Right atrium auricular region (tissue), 2 donors: ENCODE measurements around the gene HS3ST5. TPM values are rescaled to one million over a fixed set of nuclear protein-coding genes. Genes with fewer than 3 reads are reported as not detected.

ENCODE experiments used
- DNase-seq: peaks from one replicate; pipeline ENCODE4 v3.0.0-alpha.2; 2019; ENCODE audit warnings: low spot score
- H3K27ac ChIP-seq, 2 donors: fragments of 200-600 bp; sonication (generic); 1 replicate in 1 of 2; 2 replicates in 1 of 2; pipeline ENCODE4 v1.5.1; 2016 to 2019
- H3K27me3 ChIP-seq, 2 donors: fragments of 200-600 bp; sonication (generic); one replicate each; pipeline versions ENCODE4 v1.5.1 to v1.6.0; 2017 to 2019
- H3K36me3 ChIP-seq: fragments of 200-600 bp; sonication (generic); one replicate; pipeline ENCODE4 v1.5.1; 2016
- H3K4me1 ChIP-seq, 2 donors: fragments of 200-600 bp; sonication (generic); one replicate each; pipeline versions ENCODE4 v1.5.1 to v1.6.0; 2017 to 2019
- H3K4me3 ChIP-seq, 2 donors: fragments of 200-600 bp; sonication (generic); 1 replicate in 1 of 2; 2 replicates in 1 of 2; pipeline ENCODE4 v1.5.1; 2017 to 2019; ENCODE audit warnings: mild to moderate bottlenecking in 1 of 2, moderate library complexity in 1 of 2
- H3K9me3 ChIP-seq, 2 donors: fragments of 200-600 bp; sonication (generic); one replicate each; pipeline ENCODE4 v1.5.1; 2019
- total RNA-seq, 2 donors: library from RNA; depleted of rRNA; stranded (reverse); fragments of >200 nt; gene quantifications; one replicate each; pipeline ENCODE4 v1.1.0, GENCODE V29; 2016
- TF ChIP-seq, protein P1 (sequence below), 2 donors: fragments of 200-600 bp; sonication (generic); IDR thresholded peaks; one replicate each; pipeline ENCODE4 v1.5.1; 2019; ENCODE audit warnings: antibody characterized with exemption in 2 of 2

HS3ST5 gene
- total RNA-seq, 2 donors from 2014 or later = not detected

DNA sequence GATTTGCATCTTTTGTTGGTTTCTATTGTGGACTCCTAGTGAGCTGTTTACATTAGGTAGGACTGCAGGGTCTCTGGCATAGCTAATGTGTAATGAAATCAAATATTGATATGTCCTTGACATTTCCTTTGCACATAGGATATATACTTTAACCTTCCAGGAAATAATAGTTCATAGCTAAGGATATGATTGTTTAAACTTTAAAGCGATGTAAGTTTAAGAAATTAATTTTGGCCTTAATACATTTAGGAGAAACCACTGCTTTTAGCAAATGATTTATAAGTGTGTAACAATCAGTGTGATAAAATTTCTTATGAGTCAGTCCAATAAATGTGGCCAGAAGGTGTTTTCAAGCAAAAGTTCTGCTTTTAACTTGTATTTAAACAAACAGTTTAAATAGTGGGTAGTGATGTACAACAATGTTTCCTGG lies 171.8 kb downstream of the HS3ST5 start:
- Histone ChIP-seq H3K36me3 (no peaks in the 10 kb centered on the region), H3K4me1 (no peaks in the 10 kb centered on the region), H3K4me3 (no peak overlapping the region), H3K27me3 (no peaks in the 10 kb centered on the region), H3K9me3 (no peaks in the 10 kb centered on the region), H3K27ac (no peak overlapping the region)
- DNase-seq = no peak
- TF ChIP-seq, protein P1, sequence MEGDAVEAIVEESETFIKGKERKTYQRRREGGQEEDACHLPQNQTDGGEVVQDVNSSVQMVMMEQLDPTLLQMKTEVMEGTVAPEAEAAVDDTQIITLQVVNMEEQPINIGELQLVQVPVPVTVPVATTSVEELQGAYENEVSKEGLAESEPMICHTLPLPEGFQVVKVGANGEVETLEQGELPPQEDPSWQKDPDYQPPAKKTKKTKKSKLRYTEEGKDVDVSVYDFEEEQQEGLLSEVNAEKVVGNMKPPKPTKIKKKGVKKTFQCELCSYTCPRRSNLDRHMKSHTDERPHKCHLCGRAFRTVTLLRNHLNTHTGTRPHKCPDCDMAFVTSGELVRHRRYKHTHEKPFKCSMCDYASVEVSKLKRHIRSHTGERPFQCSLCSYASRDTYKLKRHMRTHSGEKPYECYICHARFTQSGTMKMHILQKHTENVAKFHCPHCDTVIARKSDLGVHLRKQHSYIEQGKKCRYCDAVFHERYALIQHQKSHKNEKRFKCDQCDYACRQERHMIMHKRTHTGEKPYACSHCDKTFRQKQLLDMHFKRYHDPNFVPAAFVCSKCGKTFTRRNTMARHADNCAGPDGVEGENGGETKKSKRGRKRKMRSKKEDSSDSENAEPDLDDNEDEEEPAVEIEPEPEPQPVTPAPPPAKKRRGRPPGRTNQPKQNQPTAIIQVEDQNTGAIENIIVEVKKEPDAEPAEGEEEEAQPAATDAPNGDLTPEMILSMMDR (IDR thresholded peaks at IDR 0.05) = no peak

DNA sequence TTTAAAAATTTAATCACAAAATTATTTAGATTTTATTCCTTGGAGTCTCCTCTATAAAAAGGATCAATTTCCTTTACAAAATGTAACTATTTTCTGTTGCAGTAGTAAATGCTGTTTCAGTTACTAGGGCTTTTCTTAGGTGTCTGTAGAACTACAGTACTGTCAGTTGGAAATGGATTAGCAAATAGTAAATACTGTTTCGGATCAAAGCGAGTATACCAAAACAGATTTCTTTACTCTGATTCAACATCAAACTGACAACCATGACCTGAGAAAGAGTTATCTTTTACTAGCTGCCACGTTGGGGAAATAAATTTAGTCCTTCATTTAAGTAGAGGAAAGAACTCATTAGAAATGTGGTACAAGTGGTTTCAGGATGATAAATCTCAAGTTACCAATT lies 172.5 kb downstream of the HS3ST5 start:
- Histone ChIP-seq H3K4me1 (no peaks in the 10 kb centered on the region), H3K36me3 (no peaks in the 10 kb centered on the region), H3K4me3 (no peak overlapping the region), H3K27ac (no peak overlapping the region), H3K27me3 (no peaks in the 10 kb centered on the region), H3K9me3 (no peaks in the 10 kb centered on the region)
- TF ChIP-seq, protein P1 (IDR thresholded peaks at IDR 0.05) = no peak
- no peak for DNase-seq

DNA sequence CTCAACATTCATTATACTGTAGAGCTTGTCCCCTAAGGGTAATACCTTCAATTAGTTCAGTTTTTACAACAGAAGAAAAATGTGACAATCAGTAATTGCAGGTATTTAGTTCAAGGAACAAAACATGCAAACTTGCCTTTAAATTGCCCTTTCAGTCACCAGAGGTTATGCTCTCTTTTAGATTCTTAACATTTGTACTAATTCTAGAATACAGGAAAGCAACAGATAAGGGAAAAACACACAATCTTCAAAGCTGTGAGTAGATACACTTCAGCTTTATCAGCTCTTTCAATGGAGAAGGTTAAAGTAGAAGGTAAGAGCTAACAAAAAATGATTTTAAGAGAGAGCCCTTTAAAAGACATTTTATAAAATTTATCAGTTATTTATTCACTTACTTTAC lies 173.1 kb downstream of the HS3ST5 start:
- Histone ChIP-seq H3K27ac (no peak overlapping the region), H3K36me3 (no peaks in the 10 kb centered on the region), H3K4me3 (no peak overlapping the region), H3K9me3 (no peaks in the 10 kb centered on the region), H3K4me1 (no peaks in the 10 kb centered on the region), H3K27me3 (no peaks in the 10 kb centered on the region)
- TF ChIP-seq, protein P1 (IDR thresholded peaks at IDR 0.05) = no peak
- no peak for DNase-seq

DNA sequence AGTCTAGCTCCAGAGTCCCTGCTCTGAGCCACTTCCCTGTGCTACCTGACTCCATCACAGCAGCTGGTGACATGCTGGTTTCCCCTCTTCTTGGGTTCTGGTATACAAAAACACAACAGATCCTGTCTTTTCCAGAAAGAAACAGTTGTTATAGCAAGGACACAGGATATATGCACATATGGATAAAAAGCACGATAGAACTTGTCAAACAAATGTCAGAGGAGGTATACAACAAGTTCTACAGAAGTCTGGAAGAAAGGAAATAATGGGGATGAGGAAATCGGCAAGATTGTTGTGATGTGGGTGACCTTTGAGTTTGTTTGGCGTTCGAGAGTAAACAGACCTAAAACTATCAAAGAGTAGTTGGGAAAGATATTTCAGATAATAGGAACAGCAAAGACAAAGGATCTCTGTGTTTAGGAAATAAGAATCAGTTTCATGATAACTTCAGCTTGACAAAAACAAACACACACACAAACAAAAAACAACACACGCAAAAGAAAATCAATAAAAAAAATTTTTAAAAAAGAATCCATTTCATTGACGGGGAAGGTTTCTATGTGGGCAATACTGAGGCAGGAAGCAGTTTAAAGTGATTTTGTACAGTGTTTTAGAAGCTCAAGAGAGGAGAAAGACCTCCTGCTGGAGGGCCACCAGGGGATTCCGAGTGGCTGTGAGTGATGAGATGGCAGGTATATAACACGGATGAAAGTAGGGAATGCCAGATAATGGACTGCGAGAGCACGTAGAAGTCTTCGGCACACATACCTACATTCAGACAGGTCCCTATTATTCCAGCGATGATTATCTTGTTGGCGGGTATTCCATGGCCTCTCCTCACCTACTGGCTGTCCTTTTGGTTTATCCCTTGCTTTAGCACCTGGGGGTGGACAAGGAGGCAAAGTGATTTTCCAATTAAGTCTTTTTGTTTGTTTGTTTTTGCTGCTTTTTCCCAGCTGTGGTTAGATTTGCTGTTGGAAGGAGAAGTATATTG lies 174.9 kb downstream of the HS3ST5 start:
- no peaks in the 10 kb centered on the region for H3K9me3 ChIP-seq
- TF ChIP-seq, protein P1 (IDR thresholded peaks at IDR 0.05) = no peak
- no peaks in the 10 kb centered on the region for H3K27me3 ChIP-seq
- no peaks in the 10 kb centered on the region for H3K4me1 ChIP-seq
- H3K4me3 ChIP-seq = no peak overlapping the region
- H3K36me3 ChIP-seq = no peaks in the 10 kb centered on the region
- no peak overlapping the region for H3K27ac ChIP-seq
- no peak for DNase-seq

DNA sequence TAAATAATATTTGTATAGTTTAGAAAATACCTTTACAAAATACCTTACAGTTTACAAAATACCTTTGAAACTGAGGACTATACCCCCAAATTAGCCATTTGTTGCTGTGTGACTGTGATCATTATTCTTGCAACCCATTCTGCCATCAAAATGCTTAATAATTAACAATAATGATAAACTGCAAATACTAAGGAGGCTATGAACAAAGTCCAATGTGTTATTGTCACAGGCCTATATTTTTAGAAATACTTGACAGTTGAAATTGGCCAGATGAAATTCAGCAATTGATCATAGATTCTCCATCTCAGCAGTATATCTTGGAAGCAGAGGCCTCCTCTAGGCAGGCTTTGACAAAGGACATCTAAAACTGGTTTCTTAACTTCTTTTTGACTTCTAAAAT lies 178.6 kb downstream of the HS3ST5 start:
- TF ChIP-seq, protein P1 (IDR thresholded peaks at IDR 0.05) = no peak
- no peaks in the 10 kb centered on the region for H3K4me1 ChIP-seq
- no peaks in the 10 kb centered on the region for H3K9me3 ChIP-seq
- no peak overlapping the region for H3K4me3 ChIP-seq
- H3K27me3 ChIP-seq = no peaks in the 10 kb centered on the region
- no peak for DNase-seq
- no peaks in the 10 kb centered on the region for H3K36me3 ChIP-seq
- no peak overlapping the region for H3K27ac ChIP-seq
